AG09319 (cell line): Measurements from ENCODE around the gene PBXIP1.

Experiments
- DNase-seq: peaks from one replicate; pipeline ENCODE4 v3.0.0-alpha.2; 2010; ENCODE audit warnings: low read depth; ENCODE audit errors: extremely low read depth
- TF ChIP-seq, protein P1 (sequence below): IDR thresholded peaks from 2 replicates; pipeline ENCODE4 v1.5.1; 2011; ENCODE audit warnings: low read depth, mild to moderate bottlenecking, inconsistent platforms, low read length, moderate library complexity

PBXIP1 gene

DNA sequence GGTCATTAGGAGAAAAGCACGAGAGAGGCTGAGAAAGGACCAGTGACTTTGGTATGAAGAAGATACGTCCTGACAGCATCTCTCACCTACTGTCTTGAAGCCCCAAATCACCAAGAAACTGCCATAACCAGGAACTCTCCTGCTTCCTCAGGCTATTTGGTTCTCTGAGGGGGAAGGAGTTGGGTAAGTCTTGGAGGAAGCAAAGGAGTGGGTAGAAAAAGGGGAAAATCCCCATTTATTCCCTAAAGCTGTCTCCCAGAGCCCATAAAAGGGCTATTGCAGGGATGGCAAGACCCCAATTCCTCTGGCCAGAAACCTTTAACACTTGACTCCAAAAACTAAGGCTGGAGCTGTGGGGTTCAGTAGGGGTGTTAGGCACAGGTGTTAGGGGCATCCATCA lies 2.1 kb upstream of the PBXIP1 start:
- TF ChIP-seq, protein P1, sequence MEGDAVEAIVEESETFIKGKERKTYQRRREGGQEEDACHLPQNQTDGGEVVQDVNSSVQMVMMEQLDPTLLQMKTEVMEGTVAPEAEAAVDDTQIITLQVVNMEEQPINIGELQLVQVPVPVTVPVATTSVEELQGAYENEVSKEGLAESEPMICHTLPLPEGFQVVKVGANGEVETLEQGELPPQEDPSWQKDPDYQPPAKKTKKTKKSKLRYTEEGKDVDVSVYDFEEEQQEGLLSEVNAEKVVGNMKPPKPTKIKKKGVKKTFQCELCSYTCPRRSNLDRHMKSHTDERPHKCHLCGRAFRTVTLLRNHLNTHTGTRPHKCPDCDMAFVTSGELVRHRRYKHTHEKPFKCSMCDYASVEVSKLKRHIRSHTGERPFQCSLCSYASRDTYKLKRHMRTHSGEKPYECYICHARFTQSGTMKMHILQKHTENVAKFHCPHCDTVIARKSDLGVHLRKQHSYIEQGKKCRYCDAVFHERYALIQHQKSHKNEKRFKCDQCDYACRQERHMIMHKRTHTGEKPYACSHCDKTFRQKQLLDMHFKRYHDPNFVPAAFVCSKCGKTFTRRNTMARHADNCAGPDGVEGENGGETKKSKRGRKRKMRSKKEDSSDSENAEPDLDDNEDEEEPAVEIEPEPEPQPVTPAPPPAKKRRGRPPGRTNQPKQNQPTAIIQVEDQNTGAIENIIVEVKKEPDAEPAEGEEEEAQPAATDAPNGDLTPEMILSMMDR, result no peak
- DNase-seq, result no peak

DNA sequence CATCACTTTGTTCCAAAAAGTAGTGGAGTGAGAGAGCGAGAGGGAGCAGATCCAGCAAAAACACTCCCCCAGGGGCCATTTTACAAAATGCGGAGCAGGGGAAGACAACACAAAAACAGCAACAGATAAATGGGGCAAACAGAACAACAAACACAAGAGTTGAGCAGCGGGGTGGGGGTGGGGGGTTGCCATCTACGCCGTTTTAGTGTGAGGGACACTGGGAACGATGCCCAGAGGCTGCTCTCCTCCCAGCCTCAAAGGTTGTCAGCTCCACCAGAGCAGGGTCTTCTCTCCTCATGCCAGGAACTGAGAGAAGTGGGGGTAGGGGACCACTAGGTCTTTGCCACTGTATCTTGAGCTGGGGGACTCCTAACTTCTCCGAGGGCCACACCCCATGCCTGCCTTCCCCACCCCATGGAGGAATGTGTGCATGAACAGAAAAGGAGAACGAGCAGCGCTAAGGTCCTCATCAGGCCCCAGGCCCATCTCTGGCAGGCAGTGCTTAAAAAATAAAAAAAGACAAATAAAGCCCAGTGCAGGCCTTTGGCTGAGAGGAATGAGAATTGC lies 1.3 kb upstream of the PBXIP1 start:
- TF ChIP-seq, protein P1, result no peak
- DNase-seq, result no peak

DNA sequence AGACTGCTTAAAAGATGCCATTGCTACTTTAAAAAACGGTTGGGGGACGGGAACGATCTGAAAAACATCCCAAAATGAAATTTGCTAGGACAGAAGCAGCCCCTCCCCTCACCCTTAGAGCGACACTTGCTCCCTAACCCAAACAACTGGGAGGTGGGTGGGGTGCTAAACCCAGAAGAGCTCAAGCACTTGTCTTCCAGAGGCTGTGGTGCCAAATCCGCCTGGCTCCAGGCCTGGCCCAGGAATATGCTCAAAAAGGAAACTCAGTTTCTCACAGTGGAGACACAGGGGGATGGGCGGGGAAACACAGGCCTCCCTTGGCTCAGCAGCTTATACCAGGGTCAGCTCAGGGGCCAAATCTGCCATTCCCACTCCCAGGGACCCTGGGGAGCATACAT lies 644 bp upstream of the PBXIP1 start:
- no peak for DNase-seq
- TF ChIP-seq, protein P1, result no peak

DNA sequence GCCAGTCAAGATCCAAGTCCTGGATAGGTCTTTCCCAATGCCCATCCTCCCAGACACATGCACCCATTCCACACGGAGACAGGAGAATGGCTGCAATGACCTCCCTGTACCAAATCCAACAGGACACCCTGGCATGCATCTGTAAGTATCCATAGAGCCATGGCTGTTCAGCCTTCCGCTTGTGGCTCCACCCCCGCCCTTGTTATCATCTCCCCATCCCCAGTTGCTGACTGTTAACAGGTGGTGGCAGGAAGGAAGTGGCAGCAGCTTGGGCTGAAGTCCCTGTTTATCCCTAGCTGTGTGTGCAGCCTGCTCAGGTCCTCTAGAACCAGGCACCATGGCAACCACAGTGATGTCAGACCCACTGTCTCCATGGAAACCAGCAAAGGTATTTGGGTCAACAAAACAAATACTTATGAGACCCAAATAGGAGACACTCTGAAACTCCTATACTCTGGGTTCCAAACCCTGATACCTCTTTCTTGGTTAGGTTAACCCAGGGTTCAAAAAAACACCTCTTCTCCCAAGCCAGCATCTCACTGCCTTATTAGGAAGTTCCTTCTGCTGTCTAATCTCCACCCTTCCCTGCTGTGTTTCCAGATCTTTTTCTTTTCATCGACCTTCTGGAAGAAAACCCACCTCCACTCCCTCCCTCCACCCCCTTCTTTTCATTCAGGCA lies 721 bp downstream of the PBXIP1 start:
- TF ChIP-seq, protein P1, result no peak
- DNase-seq, result peak; percentile 35

DNA sequence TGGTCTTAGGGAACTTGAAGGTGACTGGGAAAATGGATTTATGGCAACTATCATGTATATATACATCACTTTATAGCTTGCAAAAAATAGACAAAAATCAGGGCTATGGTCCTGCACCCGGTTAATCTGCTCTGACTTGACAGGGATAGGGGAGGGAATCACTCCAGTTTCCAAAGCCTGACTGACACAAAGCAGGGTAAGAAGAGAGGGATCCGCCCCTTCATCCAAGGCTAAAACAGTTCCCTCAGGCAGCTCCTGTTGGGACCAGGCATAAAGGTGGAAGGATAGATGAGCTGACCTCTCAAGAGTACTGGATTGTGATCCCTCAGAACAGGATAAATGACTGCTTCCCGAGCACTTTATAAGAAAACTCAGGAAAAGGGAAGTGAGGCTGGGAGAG lies 1.4 kb downstream of the PBXIP1 start:
- TF ChIP-seq, protein P1, result no peak
- no peak for DNase-seq

DNA sequence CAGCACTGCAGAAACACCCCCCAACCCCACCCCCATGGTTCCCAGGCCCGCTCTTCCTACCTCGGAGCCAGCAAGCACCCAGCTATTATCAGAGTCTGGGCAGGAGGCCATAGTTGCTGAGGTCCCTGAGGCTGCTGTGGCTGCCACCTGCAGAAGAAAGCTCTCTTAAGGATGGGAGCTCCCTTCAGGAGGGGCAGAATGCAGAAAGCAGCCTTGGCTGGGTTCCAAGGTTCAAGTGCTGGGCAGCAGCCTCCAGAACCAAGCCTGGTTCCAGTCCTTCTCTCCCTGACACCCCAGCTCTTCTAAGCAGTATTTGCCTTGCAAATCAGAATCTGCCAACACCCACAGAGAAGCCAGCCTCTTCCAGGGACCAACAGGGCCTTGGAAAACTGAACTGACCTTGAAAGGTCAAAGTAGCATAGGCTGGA lies 2.3 kb downstream of the PBXIP1 start:
- DNase-seq, result no peak
- TF ChIP-seq, protein P1, result no peak

DNA sequence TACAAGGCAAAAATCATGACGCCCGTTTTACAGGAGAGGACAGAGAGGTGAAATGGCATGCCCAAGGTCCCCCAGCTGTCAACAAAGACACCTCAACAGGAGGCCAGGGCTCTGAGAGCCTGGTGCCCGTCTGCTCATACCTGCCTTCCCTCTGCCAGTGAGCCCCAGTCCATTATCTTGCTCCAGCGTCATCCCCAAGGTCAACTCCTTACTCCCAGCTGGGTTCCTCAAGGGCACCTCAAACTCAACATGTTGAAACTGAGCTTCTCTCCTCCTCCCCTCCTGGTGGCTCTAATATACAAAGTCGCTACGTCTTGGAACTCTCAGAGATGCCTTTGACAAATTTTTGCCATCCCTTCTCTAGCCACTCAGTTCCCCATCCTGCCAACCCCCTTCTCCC lies 3.2 kb downstream of the PBXIP1 start:
- TF ChIP-seq, protein P1, result no peak
- no peak for DNase-seq
